ENCODE data around the gene TMTC4.
A peak's percentile ranks its signal among the peaks of the same experiment; 100 is the strongest.
"Not testable (repeated sequence)": the region's sequence is repeated elsewhere in the genome, so short reads cannot be mapped to it uniquely, and the experiment has no call there.

Gene TMTC4

DNA sequence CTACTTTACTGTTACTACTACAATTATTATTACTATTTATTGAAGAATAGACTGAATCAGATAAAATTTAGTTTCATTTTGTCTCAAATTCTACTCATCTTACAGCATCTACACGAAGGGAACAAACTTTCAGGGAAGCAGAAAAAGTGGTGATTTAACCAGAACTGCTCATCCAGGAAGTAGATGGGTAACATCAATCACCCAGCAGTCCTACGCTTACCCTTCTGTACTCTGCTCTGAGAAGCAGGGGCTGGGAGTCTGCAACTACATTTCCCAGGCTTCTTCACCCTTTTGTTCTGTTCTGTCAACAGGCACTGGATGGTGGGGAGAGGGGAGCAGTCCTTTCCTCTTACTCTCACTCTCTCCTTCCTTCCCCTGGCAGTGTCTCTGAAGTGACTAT is 54.7 kb downstream of the TMTC4 start:
- DNase-seq, result no peak

DNA sequence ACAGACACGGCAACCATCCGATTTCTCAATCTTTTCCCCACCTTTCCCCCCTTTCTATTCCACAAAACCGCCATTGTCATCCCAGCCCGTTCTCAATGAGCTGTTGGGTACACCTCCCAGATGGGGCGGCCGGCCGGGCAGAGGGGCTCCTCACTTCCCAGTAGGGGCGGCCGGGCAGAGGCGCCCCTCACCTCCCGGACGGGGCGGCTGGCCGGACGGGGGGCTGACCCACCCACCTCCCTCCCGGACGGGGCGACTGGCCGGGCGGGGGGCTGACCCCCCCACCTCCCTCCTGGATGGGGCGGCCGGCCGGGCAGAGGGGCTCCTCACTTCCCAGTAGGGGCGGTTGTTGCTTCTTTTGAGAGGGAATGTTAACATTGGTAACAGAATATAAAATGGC is 55.7 kb downstream of the TMTC4 start:
- DNase-seq, result not testable (repeated sequence)

DNA sequence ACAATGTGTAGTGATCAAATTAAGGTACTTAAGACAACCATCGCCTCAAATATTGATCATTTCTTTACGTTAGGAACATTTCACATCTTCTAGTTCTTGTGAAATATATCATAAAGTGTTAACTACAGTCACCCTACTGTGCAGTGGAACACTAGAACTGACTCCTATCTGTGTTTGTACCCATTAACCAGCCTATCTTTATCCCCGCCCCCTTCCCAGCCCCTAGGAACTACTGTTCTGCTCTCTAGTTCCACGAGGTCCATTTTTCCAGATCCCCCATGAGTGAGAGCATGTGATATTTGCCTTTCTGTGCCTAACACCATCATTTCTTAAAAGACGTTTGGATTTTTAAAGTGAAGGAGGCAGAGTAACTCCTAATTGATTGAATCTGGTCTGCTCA is 61.6 kb downstream of the TMTC4 start:
- no peak for DNase-seq

DNA sequence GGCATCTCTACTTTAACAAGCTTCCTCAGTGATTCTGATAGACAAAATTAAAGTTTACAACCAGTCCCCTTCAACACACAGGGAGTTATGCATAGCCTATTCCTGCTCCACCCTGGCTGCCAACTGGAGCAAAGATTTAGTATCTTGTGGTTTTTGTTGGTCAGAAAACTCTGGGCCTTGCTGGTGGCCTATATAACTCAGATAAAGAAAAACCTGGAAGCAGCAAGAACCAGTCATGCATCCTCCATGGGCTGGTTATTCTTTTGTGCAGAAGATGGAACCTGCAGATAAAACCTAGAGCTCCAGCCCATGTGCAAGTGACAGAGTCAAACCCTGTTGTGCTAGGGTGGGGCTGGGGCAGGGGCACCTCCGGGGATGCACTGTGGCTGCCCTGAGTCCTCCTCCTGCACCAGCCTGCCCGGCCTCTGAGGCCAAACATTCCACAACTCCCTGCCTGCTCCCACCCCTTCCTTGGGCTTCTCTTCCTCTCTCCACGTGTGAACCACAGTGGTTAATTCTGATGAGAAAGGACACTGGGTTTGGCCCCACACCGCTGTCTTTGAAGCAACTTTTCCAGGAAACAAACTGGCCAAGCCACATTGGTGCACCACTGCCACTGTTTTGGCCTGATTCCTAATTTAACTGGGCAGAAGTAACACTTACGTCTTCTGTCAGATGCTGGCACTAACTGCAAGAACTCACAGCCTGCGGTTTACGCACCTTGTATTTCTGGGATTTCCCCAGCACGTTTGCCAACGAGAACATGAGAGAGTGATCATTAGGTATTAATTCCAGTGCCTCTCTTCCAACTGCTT is 62.7 kb downstream of the TMTC4 start:
- no peak for DNase-seq

DNA sequence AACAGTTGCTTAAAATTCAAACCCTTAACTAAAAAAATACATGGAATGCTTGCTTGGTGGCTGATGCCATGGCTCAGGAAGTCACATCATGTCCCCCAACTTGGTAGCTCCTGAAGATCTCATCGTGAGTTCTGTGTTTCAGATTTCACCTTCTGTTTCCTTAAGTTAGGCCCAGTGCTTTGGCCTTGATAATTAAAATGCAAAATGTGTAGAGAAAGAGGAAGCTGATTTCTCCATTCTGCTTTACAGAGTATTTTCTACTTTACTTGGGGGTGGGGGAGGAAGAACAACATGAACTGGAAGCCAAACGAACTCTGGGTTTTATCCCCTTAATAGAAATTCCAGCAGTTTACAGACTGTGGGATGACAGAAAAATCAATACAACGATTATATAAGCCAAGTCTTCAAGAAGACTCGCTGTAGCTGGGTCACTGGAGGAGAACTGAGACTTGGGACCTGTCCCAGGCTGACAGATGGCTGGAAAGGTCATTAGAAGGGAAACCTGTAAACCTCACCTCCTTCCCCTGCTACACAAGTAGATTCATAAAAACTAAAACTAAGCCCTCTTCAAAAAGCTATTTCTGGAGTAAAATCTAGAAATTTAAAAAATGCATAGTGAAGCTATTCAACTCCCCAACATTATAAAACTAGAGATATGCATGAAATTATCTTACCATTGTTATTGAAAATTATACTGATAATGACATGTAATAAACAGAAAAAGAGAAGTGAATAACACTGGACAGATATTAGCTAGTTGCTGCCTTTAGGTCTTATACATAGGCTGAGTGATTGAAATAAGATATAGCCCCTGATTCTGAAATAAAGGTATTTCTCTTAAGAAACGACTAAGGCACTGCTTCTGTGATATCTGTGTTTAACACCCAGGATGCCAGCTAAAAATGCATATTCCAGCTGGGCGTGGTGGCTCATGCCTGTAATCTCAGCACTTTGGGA is 63.9 kb downstream of the TMTC4 start:
- peak; percentile 78 to 81 for DNase-seq

DNA sequence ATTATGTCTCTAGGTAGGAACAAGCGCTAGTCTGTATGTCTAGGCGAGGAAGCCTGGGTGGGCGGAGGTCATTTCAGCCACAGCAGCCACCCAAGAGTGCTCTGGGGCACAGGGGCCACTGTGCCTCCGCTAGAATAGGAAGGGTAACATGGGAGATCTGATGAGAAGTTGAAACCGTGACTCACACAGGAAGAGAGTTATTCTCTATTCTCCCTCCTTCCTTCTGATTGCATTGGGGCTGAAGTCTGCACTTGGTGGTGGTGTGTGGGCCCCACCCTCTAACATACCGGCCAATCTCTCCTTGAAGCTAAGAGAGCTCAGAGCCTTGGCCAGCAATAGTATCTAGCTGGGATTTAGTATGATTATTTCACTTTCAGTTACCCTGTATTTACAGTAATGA is 65.7 kb downstream of the TMTC4 start:
- DNase-seq, result peak; percentile 76 to 83

DNA sequence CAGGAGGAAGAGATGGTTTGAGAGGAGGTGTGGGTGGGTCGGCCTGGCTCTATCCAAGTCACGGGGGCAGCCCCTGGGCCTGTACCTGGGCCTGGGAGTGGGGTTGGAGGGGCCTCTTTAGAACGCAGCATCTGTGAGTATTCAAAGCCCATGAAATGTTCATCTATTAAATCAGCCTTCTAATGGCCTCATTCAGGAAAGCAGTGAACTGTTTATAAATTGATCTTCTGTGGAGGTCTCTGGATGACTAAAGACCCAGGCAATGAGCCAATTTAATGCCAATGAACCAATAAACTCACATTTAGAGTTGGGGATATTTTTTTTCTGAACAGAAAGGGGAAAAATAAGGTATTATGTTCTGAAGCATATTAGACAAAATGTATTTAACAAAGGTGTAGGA is 66.1 kb downstream of the TMTC4 start:
- DNase-seq, result no peak

DNA sequence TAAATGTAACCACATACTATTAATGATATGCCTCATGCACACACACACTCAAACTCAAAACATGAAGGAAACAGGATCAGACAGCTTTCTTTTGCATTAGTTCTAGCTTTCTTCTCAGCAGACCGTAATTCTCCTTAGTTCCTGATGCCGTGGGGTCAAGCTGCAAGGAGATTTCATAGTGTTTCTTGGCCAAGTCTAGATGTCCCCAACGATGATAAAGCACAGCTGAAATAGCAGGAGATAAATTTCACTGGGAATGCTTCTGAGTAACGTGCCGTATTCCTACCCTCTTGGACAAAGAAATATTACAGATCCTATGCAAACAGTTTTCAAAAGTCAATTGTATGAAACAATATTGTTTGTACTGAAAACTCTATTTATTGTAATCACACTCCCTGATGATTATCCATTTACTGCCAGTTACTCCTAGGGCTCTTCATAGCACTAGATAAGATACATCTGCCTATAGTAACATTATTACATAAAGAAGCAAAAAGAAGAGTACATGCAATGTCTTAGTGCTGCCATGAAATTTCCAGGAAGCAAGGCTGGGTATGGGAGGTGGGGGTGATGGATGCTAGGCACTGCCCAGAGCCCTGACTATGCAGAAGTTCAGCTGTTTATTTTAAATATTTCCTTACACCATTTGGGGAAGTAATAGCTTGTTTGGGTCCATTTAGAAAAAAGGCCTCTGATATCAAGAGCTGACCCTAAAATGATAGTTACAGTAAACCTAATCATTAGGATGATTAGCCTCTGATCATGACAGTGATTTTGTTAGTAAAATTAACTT is 69.5 kb downstream of the TMTC4 start:
- DNase-seq, result no peak

DNA sequence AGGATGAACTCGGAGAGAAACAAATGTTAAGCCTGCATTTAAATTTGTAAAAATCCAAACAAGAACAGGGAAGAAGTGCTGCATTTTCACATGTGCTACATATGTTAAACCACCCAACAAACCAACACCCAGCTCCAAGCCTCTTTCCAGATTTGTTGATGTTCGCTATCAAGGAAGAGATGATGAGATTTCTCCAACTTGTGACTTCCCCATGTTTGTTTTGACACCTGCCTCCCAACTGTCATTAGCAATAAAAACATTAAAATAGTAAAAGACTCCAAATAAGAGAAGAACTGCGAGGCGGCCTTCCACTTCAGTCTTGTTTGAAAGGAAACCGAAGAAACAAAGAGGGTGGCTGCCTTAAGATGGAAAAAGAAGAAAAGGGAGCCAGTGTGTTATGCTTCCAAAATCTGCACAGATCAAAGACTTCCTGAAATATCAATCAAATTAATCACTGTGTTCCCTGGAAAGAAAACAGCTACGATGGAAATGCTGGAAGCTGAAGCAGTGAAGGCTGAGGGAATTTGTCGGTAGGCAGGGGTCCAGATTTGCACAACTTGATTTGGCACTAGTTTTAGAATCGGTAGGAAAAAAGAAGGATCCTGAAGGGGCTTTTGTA is 72.0 kb downstream of the TMTC4 start:
- no peak for DNase-seq

DNA sequence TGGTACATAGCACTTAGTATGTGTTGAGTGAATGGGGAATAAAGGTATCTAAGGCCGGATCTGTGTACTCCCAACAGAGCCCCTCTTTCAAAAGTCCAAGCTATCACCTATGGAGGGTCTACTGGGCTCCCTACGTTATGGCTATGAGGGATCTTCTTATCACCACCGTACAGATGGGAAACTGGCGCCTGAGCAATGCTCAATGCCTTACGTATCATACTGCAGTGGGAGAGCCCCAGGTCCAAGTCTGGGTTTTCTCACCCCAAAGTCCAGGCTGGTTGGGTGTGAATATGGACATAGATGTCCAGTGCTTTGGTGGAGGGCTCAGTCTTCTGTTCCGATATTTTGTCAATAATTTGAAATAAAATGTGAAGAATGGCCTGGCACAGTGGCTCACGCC is 72.9 kb downstream of the TMTC4 start:
- DNase-seq, result no peak

DNA sequence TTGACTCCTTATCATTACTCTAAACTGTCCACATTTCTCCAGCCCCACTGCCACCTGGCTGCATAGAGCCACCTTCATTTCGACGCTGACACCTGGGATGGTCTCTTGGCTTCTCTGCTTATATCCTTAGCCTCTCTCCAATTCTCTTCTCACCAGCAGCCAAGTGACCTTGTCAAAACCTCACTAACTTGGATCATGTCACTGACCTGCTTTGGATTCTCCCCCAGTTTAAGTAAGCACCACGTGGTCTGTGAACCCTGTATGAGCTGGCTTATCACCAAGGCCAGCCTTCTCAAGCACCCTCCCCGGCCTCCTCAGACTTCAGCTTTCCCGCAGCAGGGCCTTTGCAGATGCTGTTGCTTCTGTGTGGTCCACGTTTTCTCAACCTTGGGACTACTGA is 73.7 kb downstream of the TMTC4 start:
- no peak for DNase-seq

DNA sequence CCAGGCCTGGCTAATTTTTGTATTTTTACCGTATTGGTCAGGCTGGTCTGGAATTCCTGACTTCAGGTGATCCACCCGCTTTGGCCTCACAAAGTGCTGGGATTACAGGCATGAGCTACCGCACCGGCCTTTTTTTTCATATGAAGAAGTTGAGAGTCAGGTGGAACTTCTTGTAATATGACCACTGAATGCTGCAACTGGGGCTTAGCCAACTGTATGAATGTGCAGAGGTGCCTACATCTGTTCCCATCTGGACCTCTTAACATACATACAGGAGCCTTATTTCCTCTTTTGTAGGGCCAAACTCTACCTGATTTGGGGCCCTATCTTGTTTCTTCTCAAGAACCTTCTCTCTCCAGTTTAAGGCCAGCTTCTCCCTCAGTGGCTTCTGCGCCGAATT is 74.1 kb downstream of the TMTC4 start:
- DNase-seq, result no peak

DNA sequence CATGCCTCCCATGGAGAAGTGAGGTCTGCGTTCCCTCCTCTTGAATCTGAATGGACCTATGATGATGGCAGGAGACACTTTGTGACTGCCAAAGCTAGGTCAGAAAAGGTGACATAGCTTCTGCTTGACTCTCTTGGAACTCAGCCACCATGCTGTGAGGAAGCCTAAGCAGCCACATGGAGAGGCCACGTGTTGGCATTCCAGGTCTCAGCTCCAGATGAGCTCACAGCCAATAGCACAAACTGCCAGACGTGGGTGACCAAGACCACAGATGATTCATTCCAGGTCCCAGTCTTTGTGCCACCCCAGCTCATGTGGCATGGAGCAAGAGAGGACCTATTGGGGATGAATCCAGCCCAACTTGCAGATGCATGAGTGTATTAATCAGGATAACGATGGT is 77.3 kb downstream of the TMTC4 start:
- no peak for DNase-seq

DNA sequence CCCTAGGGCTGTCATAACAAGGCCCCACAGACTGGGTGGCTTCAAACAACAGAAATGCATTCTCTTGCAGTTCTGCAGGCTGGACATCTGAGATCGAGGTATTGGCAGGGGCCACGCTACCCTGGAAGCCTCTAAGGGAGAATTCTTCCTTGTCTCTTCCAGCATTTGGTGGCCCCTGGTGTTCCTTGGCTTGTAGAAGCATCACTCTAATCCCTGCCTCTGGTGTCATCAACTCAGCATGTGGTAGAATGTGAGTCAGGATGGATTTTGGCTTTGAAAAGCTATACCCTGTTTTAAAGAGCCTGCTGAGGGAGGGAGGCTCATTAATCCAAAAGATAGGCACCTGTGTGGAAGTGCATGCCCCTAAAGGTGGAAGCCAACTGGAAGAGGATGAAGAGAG is 78.1 kb downstream of the TMTC4 start:
- no peak for DNase-seq

DNA sequence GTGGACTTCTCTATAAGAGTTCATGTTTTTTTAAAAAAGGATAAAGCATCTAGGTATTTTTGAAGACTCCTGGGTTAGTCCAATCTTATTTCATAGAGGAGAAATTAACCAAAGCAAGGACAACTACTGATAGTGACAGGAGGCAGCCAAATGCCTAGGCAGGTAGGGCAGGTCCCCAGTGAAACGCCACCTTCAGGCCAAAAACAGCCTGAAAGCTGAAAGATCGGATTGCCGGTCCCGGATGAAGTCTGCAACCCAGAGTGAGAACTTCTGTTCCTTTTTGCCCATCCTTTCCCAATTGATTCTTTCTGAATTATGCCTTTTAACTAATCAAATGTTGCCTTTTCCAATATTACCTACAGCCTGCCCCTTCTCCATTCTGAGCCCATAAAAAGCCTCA is 79.9 kb downstream of the TMTC4 start:
- DNase-seq, result no peak

DNA sequence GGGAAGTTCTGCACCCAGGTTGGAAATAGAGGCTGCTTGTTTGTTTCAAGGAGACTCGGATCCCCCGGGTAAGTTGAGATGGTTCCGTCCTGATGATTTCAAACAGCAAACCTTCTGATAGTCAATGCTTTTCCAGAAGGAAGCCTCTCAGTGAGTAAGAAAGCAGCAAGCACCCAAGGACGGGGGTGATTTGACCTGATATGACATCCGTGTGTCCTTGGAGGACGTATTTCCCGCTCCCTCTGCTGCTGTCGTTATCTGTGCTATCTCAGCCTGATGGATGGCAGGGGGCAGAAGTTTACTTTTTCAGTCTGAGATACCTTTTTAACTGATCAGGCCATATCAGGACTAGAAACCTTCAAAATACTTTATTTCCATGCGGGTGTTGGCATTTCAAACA is 80.3 kb downstream of the TMTC4 start:
- no peak for DNase-seq

DNA sequence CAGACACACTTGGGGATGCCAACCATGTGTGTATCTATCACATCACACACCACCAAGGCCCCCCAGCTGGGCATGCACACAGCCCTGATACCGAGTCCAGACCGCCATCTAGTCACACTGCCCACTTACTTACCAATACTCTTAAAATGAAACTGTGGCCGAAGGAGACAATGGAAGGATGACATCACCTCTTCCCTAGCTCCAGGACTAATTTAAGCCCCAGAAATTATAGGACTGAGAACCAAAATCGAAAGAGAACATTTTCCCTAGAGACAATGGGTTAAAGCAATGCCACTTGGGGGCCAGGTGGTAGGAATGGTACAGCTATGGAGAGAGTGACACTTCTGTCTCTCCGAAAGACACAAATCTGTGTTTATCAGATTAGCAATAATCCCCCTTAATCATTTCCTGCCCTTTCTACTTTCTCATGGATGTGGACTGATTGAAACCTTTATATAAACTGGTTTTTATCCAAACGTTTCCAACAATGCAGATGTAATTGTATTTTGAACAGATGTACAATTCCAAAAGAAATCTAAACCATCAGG is 85.3 kb downstream of the TMTC4 start:
- no peak for DNase-seq

DNA sequence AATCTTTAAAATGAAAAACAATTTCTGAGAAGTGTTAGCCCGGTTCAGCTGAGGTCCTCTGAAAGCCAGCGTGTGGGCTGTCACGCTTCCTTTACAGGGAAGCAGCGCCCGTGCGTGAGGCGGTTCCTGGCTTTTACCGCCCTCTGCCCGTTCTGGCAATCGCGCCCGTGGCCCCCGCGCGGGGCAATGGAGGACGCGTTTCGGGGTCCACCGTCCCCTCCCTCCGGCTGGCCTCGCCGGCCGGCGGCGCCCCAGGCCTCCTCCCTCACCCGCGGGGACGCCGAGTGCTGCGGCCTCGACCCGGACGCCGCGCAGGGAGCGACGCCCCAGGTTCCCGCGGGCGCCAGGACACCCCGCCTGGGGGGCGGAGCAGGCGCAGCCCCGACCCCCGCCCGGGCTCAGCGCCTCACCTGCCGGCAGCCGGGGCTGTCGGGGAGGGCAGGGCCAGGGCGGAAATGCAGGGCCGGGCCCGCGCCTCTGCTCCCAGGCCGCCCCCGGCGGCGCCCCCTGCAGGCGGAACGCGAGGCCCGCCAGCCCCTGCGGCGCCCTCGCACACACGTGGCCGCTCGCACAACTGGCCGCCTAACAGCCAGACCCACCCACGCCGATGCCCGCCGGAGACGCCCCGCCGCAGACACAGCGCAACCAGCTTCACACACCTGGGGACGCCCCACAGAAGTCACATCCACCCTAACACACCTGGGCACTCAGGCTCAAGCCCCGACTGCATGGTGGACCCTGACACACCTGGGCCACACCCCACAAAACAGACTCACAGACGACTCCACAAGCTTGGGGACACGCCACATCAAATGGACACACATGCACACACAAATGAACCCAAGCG is 86.0 kb downstream of the TMTC4 start, which contains the start of gene GGACT:
GGACT (minus strand) TSS at position 459 of the 847 bp plus-strand sequence. CDS start 56,198 bp downstream, outside the sequence.
- peak; percentile 49 to 54 for DNase-seq

DNA sequence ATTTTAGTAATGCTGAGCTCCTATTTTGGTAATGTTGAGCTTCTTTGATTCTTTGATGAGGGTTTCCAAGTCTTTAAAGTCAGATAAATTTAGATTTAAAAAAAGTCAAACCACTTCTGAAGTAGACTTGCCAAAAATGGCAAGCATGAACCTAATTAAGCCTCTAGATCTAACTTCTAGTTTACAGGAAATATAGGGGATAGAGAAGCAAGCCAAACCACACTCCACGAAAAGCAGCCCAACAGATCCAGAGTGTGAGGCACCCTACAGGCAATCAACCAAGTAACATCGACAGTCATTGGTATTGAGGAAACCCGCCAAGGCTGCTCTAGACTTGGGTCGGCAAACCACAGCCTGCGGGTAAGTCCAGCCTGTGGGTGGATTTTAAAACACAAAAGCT is 89.7 kb downstream of the TMTC4 start:
- DNase-seq, result peak in 1 of 2 experiments; percentile 4

DNA sequence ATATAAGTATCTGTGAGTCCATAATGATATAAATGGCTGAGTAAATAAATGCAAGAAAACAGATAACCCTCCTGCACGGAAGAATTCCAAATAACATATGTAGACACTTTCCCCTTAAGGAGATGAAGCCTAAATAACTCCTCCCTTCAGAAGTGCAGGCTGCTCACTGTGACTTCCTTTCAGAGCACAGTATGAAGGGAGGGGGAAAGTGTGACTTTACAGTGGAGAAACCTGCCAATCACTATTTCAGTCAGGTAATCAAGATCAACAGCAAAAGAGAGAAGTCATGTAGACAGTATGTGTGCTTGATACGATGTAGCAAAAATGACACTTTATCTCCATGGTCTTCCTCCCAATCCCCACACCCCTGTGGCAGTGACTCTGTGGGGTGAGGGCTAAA is 93.1 kb downstream of the TMTC4 start:
- no peak for DNase-seq

DNA sequence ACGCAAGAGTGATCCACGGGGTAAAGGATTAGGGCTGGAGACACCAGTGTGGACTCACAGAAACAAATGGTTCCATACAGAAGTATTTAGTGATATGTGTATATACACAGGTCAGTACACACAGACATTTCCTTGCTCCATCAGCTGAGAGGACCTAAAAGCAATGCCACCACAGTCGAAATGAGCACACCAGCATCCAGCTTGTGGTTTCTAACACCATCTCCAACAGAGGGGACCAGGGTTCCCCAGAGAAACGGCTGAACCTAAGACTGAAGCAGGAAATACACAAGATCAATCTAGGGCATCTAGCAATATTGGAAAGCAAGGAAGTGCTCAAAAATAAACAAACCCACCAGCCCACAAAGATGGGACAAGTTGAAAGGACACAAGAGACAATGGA is 93.6 kb downstream of the TMTC4 start:
- DNase-seq, result no peak
